ENCODE measurements around the gene FRMD3. TPM values are rescaled to one million over a fixed set of nuclear protein-coding genes. Genes with fewer than 3 reads are reported as not detected.

Gene FRMD3
- total RNA-seq, 1 experiment from 2014 or later = 1.9 TPM

- no peak for TF ChIP-seq EZH2 (IDR thresholded peaks at IDR 0.05; ENCODE audit: low read depth)
- TF ChIP-seq, protein P1, sequence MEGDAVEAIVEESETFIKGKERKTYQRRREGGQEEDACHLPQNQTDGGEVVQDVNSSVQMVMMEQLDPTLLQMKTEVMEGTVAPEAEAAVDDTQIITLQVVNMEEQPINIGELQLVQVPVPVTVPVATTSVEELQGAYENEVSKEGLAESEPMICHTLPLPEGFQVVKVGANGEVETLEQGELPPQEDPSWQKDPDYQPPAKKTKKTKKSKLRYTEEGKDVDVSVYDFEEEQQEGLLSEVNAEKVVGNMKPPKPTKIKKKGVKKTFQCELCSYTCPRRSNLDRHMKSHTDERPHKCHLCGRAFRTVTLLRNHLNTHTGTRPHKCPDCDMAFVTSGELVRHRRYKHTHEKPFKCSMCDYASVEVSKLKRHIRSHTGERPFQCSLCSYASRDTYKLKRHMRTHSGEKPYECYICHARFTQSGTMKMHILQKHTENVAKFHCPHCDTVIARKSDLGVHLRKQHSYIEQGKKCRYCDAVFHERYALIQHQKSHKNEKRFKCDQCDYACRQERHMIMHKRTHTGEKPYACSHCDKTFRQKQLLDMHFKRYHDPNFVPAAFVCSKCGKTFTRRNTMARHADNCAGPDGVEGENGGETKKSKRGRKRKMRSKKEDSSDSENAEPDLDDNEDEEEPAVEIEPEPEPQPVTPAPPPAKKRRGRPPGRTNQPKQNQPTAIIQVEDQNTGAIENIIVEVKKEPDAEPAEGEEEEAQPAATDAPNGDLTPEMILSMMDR (conservative IDR thresholded peaks at IDR 0.05) = no peak
- Histone ChIP-seq H3K4me2 (no peak overlapping the region), H3K27ac (no peak overlapping the region), H3F3A (ENCODE audit: insufficient read depth, low read depth) (no peaks in the 10 kb centered on the region; the same call in 1 of the 2 replicates), H3K4me1 (replicated peaks; ENCODE audit: insufficient read depth) (peaks cover 3% of the 10 kb centered on the region), H3K36me3 (ENCODE audit: low read depth) (no peaks in the 10 kb centered on the region), H2AFZ (no peak overlapping the region), H3K4me3 (no peak overlapping the region), H3K9me3 (ENCODE audit: insufficient read depth, low read depth) (no peaks in the 10 kb centered on the region), H4K20me1 (ENCODE audit: insufficient read depth) (no peaks in the 10 kb centered on the region), H3K79me2 (ENCODE audit: low read depth) (no peaks in the 10 kb centered on the region), H3K27me3 (ENCODE audit: insufficient read depth, low read depth) (no peaks in the 10 kb centered on the region), H3K9me2 (ENCODE audit: insufficient read depth) (no peaks in the 10 kb centered on the region)
- no TSS peak for BruUV-seq (replicated peaks)
- ChIA-PET POLR2A (ENCODE audit: unreplicated experiment) (no interaction called here), CTCF (no interaction called here)
- intact Hi-C loops (cut with micrococcal nuclease; ENCODE audit: unreplicated experiment) = no loop called here
- no peak for DNase-seq
Measured at GRCh38 chr9:83526901-83527300, 11.3 kb downstream of the FRMD3 start.

DNA sequence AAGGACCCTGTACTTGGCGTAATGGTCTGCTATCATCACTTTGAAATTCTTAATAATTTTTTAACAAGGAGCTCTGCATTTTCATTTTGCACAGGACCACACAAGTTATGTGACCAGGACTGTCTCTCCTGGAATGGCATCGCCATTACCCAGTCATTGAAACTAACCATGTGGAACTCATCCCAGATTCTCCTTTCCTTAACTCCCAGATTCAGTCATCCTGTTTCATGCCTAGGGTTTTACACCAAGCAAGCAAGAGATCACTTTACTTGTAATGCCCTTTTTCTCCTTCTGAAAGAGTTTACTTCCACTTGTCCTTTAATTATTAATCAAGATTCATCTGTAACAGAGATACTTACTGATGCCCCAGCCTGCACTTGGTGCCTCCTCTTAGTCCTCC lies 12.0 kb downstream of the FRMD3 start:
- Histone ChIP-seq H3K27me3 (ENCODE audit: insufficient read depth, low read depth) (no peaks in the 10 kb centered on the region), H4K20me1 (ENCODE audit: insufficient read depth) (no peaks in the 10 kb centered on the region), H3K4me1 (replicated peaks; ENCODE audit: insufficient read depth) (peaks cover 10% of the 10 kb centered on the region), H3K9me3 (ENCODE audit: insufficient read depth, low read depth) (no peaks in the 10 kb centered on the region), H2AFZ (no peak overlapping the region), H3K4me2 (no peak overlapping the region), H3F3A (ENCODE audit: insufficient read depth, low read depth) (peaks cover 7% of the 10 kb centered on the region; the same call in 1 of the 2 replicates), H3K27ac (no peak overlapping the region), H3K4me3 (no peak overlapping the region), H3K36me3 (ENCODE audit: low read depth) (no peaks in the 10 kb centered on the region), H3K9me2 (ENCODE audit: insufficient read depth) (no peaks in the 10 kb centered on the region), H3K79me2 (ENCODE audit: low read depth) (no peaks in the 10 kb centered on the region)
- POLR2A ChIA-PET (ENCODE audit: unreplicated experiment) = no interaction called here
- CTCF ChIA-PET = no interaction called here
- no peak for TF ChIP-seq EZH2 (IDR thresholded peaks at IDR 0.05; ENCODE audit: low read depth)
- TF ChIP-seq, protein P1 (conservative IDR thresholded peaks at IDR 0.05) = no peak
- DNase-seq = no peak
- intact Hi-C loops (cut with micrococcal nuclease; ENCODE audit: unreplicated experiment) = no loop called here
- no TSS peak for BruUV-seq (replicated peaks)

GRCh38 chr9:83523684-83524083 lies 14.5 kb downstream of the FRMD3 start:
- no peak overlapping the region for H3K4me2 ChIP-seq
- no peak overlapping the region for H2AFZ ChIP-seq
- H3K36me3 ChIP-seq (ENCODE audit: low read depth) = no peaks in the 10 kb centered on the region
- intact Hi-C loops (cut with micrococcal nuclease; ENCODE audit: unreplicated experiment) = no loop called here
- no peak for DNase-seq
- no peak overlapping the region for H3K4me3 ChIP-seq
- peaks cover 12% of the 10 kb centered on the region for H3K4me1 ChIP-seq (replicated peaks; ENCODE audit: insufficient read depth)
- ChIA-PET POLR2A (ENCODE audit: unreplicated experiment) (no interaction called here), CTCF (no interaction called here)
- no peaks in the 10 kb centered on the region for H3K79me2 ChIP-seq (ENCODE audit: low read depth)
- no peak overlapping the region for H3K27ac ChIP-seq
- TF ChIP-seq EZH2 (IDR thresholded peaks at IDR 0.05; ENCODE audit: low read depth) = no peak
- TF ChIP-seq, protein P1 (conservative IDR thresholded peaks at IDR 0.05) = no peak
- no TSS peak for BruUV-seq (replicated peaks)
- H3K9me2 ChIP-seq (ENCODE audit: insufficient read depth) = no peaks in the 10 kb centered on the region
- H3K27me3 ChIP-seq (ENCODE audit: insufficient read depth, low read depth) = no peaks in the 10 kb centered on the region
- no peaks in the 10 kb centered on the region for H3K9me3 ChIP-seq (ENCODE audit: insufficient read depth, low read depth)
- peaks cover 8% of the 10 kb centered on the region; the same call in 1 of the 2 replicates for H3F3A ChIP-seq (ENCODE audit: insufficient read depth, low read depth)
- no peaks in the 10 kb centered on the region for H4K20me1 ChIP-seq (ENCODE audit: insufficient read depth)
